IPS-18a (cell line): ENCODE measurements around the gene BTG4.

Experiments
- H3K27ac ChIP-seq: one replicate; pipeline ENCODE4 v1.5.1; 2013; ENCODE audit warnings: low read length
- H3K27me3 ChIP-seq: one replicate; pipeline ENCODE4 v1.6.1; 2013; ENCODE audit warnings: mild to moderate bottlenecking, low read length; ENCODE audit not compliant: control insufficient read depth, insufficient read depth
- H3K36me3 ChIP-seq: one replicate; pipeline ENCODE4 v1.6.1; 2013; ENCODE audit warnings: low read depth, low read length; ENCODE audit not compliant: control insufficient read depth
- H3K4me1 ChIP-seq: one replicate; pipeline ENCODE4 v1.6.1; 2013; ENCODE audit warnings: low read depth, low read length; ENCODE audit not compliant: control insufficient read depth
- H3K4me3 ChIP-seq: one replicate; pipeline ENCODE4 v1.5.1; 2013; ENCODE audit warnings: low read length
- H3K9ac ChIP-seq: one replicate; pipeline ENCODE4 v1.6.1; 2013; ENCODE audit warnings: mild to moderate bottlenecking, low read length, moderate library complexity
- H3K9me3 ChIP-seq: one replicate; pipeline ENCODE4 v1.6.1; 2013; ENCODE audit warnings: low read depth, low read length; ENCODE audit not compliant: control insufficient read depth

BTG4 gene

DNA sequence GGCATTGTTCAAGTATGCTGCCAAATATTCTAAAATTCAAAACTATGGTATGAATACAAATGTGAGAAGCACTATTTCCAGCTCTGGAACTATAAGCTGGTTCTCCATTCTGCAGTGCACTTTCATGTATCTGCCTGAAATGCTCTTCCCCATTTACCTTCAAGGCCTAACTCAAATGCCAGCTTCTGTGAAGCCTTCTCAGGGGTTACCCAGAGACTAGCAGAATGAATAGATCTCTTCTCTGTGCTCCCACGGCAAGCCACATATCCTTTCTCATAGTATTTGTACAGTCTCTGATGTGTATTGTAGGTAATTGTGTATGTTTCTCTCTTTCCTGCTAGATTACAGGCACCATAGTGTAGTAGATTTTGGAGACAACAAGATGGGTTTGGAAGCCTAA, 6.5 kb upstream of the BTG4 start:
- peaks cover 18% of the 10 kb centered on the region for H3K27me3 ChIP-seq
- no peaks in the 10 kb centered on the region for H3K36me3 ChIP-seq
- peaks cover 4% of the 10 kb centered on the region for H3K4me1 ChIP-seq
- no peak overlapping the region for H3K27ac ChIP-seq
- H3K4me3 ChIP-seq, result no peak overlapping the region
- no peak overlapping the region for H3K9ac ChIP-seq
- H3K9me3 ChIP-seq, result no peaks in the 10 kb centered on the region

DNA sequence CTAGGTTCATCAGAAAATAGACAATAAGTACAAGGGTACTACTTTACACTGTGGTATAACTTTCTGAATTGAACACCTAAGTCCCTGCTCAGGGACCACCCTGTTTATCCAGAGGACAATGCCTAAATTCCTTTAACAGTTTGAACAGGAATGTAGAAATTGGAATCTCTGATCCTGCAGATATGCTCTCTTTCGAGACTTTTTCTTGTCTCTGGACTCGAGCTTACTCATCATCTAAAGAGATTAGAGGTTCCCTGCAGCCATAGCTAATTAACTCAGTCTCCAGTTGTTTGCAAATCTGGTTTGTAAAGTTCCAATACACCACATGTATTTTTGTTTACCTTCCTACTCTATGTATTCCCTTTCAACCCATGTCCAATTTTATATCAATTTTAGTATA, 3.4 kb upstream of the BTG4 start:
- peaks cover 48% of the 10 kb centered on the region for H3K27me3 ChIP-seq
- H3K9ac ChIP-seq, result no peak overlapping the region
- no peaks in the 10 kb centered on the region for H3K9me3 ChIP-seq
- H3K4me1 ChIP-seq, result peaks cover 7% of the 10 kb centered on the region
- H3K4me3 ChIP-seq, result no peak overlapping the region
- no peaks in the 10 kb centered on the region for H3K36me3 ChIP-seq
- H3K27ac ChIP-seq, result no peak overlapping the region

DNA sequence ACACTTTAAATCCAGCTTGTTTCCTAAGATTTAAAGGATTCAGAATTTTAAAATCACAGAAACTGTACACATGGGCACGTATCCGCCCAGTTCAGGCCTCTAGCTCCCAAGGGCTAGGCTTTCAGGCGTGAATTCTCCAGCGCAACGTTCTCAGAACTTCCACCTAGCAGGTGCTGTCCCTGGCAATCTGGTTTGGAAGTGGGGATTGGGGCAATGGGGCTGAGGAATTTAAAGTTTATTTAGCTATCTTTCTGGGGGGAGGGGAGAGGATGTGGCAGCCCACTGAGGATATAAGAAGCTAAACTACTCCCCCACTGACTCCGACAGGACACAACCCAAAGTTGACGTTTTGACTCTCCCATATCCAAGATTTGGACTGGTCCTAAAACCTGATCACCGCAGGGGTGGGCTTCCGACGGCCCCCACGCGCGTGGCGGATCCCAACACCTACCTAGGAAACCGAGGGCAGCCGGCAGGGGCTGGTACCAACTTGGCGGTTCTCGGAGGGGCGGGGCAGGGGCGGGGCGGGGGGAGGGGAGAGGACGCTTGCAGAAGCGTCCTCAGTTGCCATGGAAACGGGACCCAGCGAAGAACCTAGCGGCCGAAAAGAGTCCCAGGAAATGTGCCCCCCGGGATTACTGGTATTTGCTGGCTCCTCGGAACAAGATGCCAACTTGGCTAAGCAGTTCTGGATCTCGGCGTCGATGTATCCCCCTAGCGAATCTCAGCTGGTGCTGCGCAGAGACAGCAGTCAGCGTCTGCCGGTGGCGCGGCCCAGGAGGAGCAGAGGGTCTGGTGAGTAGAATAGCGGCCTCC, 2.2 kb upstream of the BTG4 start, which contains the start of gene HOATZ:
TSS of gene HOATZ (plus strand) at position 563 of the 816 bp plus-strand sequence. CDS start at position 570, 7 bp downstream.
- H3K4me3 ChIP-seq, result peak within 1 kb of the TSS; percentile 57
- no peak within 1 kb of the TSS for H3K27ac ChIP-seq
- no peaks in the 10 kb centered on the region for H3K36me3 ChIP-seq
- peaks cover 49% of the 10 kb centered on the region for H3K27me3 ChIP-seq
- peaks cover 7% of the 10 kb centered on the region for H3K4me1 ChIP-seq
- H3K9me3 ChIP-seq, result no peaks in the 10 kb centered on the region
- no peak within 1 kb of the TSS for H3K9ac ChIP-seq

DNA sequence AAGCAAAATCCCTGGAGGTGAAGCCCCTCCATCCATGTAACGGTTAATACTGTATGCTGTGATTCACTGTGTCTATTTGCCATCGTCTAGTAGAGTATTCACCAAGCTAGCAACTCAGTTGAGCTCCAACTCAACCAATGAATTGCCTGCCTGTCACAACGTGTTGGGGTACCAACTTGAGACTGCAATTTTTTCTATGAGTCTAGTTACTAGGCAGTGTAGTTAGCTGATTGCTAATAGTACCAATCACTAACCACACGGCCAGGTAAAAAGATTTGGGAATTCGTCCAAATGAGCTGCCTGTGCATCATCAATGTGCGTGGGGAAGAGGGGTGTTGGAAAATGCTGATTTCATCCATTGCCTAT, 1.0 kb upstream of the BTG4 start:
- Histone ChIP-seq H3K27me3 (peaks cover 49% of the 10 kb centered on the region), H3K4me1 (peaks cover 7% of the 10 kb centered on the region), H3K9me3 (no peaks in the 10 kb centered on the region), H3K4me3 (peak overlapping the region; percentile 54), H3K27ac (no peak overlapping the region), H3K9ac (no peak overlapping the region), H3K36me3 (no peaks in the 10 kb centered on the region)

DNA sequence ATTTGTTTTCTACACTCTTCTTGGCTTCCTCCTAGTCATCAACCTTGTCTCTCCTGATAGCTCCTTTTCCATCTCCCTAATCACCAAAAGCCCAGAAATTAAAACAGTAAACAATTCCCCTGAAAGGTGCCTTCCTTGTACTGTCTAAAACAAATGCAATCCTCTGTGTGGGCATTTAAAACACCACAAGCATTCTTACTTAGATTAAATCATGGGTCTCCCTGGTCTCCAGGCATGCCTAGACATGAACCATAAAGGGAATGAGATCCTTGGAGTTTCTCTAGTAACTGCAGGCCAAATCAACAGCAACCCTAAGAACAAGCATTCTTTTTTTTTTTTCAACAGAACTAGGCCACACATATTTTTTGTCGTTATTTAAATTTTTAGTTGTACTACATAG, 1.9 kb downstream of the BTG4 start:
- Histone ChIP-seq H3K9me3 (no peaks in the 10 kb centered on the region), H3K27me3 (peaks cover 45% of the 10 kb centered on the region), H3K36me3 (no peaks in the 10 kb centered on the region), H3K27ac (no peak overlapping the region), H3K9ac (no peak overlapping the region), H3K4me3 (no peak overlapping the region), H3K4me1 (peaks cover 7% of the 10 kb centered on the region)

DNA sequence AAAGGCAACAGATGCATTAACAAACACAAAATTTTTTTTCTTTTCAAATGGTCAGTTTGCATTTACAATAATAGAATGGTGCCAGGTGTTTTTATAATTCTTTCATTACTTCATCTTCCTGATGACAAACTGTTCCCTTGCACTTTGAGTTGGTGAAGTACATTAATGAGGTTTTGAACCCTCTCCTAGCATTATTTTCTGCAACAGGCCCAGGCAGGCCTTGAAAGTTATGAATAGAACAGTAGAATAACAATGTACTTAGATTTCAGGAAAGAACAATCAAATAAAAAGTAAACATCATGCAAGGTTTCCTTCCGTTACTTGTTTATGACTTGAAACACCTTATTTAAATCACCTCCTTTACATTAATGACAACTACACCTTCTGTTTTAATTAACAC, 9.6 kb downstream of the BTG4 start:
- Histone ChIP-seq H3K4me3 (no peak overlapping the region), H3K9ac (no peak overlapping the region), H3K9me3 (no peaks in the 10 kb centered on the region), H3K36me3 (no peaks in the 10 kb centered on the region), H3K4me1 (no peaks in the 10 kb centered on the region), H3K27ac (no peak overlapping the region), H3K27me3 (no peaks in the 10 kb centered on the region)

DNA sequence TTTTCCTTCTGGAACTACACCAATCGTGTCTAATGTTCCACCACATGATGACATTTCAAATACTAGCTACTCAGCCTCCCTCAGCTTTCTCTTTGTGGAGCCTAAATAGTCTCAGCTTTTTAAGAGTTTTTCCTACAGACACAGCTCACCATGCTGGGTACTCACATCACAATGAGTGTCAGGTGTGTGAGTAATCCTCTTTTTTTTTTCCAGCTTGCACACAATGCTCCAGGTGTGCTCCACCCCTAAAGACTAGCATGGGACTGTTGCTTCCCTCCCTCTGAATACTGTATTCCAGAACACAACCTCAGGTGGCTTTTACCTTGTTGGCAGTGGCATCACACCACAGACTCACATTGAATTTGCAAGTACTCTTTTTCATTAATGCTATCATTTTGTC, 11.7 kb downstream of the BTG4 start:
- H3K4me1 ChIP-seq, result no peaks in the 10 kb centered on the region
- no peaks in the 10 kb centered on the region for H3K27me3 ChIP-seq
- H3K27ac ChIP-seq, result no peak overlapping the region
- H3K36me3 ChIP-seq, result no peaks in the 10 kb centered on the region
- no peak overlapping the region for H3K9ac ChIP-seq
- no peaks in the 10 kb centered on the region for H3K9me3 ChIP-seq
- H3K4me3 ChIP-seq, result no peak overlapping the region

DNA sequence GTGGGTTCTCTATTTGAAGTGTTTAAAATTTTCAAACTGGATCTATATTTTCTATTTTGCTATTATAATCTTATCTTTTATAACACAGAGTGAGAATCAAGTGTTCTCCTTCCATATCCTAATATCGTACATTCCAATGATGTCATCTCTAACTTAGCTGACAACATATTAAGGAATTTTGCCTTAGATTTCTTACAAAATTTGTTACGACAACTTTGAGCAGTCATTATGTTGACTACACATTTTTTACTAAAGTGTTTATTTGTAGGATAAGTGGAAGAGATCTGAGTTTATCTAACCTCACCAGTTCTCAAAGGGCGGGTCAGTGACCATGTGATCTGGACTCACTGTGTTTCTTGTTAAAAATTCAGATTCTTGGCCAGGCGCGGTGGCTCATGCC, 12.7 kb downstream of the BTG4 start:
- Histone ChIP-seq H3K4me1 (no peaks in the 10 kb centered on the region), H3K9ac (no peak overlapping the region), H3K27me3 (no peaks in the 10 kb centered on the region), H3K4me3 (no peak overlapping the region), H3K36me3 (no peaks in the 10 kb centered on the region), H3K27ac (no peak overlapping the region), H3K9me3 (no peaks in the 10 kb centered on the region)

DNA sequence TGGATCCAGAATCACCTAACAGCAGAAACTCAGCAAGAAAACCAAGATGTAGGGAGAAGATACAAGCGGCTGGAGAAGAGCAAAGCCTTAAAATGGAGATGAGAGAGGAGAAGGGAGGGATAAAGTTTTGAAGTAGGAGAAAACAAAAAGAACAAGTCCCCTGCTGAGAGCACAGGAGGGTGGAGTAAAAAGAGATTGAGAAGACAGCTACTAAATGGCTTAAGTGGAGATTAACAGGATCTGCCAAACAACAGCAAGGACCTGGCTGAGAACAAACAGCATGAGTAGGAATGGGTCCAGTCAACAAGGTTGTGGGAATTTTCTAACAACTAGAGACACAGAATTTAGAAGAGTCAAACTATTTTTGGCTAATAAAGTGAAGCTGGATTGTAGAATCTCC, 18.1 kb downstream of the BTG4 start:
- Histone ChIP-seq H3K4me3 (no peak overlapping the region), H3K27me3 (no peaks in the 10 kb centered on the region), H3K27ac (no peak overlapping the region), H3K36me3 (no peaks in the 10 kb centered on the region), H3K4me1 (no peaks in the 10 kb centered on the region), H3K9me3 (no peaks in the 10 kb centered on the region), H3K9ac (no peak overlapping the region)

DNA sequence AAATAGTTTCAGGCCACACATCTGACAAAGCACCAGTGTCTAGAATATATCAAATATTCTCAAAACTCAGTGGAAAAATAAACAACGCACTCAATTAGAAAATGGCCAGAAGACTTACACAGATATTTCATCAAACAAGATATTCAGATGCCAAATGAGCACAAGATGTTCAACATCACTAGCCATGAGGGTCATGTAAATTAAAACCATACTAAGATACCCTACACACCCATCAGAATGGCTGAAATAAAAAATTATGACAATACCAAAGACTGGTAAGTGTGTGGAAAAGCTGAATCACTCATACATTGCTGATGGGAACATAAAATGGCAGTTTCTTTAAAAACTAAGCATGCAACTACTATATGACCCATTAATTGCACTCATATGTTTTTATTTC, 21.7 kb downstream of the BTG4 start:
- Histone ChIP-seq H3K27me3 (no peaks in the 10 kb centered on the region), H3K9me3 (no peaks in the 10 kb centered on the region), H3K36me3 (no peaks in the 10 kb centered on the region), H3K4me3 (no peak overlapping the region), H3K9ac (no peak overlapping the region), H3K4me1 (no peaks in the 10 kb centered on the region), H3K27ac (no peak overlapping the region)

DNA sequence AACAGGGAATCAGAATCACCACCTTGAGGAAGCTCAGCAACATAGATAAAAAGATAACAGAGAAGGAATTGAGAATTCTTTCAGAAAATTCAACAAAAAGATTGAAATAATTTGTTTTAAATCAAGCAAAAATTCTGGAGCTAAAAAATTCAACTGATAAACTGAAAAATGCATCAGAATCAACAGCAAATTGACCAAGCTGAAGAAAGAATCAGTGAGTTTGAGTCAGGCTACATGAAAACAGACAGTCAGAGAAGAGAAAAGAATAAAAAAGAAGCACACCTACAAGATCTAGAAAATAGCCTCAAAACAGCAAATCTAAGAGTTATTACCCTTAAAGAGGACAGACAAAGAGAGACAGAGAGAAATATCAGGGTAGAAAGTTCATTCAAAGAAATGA, 28.8 kb downstream of the BTG4 start:
- Histone ChIP-seq H3K36me3 (no peaks in the 10 kb centered on the region), H3K9ac (no peak overlapping the region), H3K4me1 (no peaks in the 10 kb centered on the region), H3K27ac (no peak overlapping the region), H3K27me3 (no peaks in the 10 kb centered on the region), H3K4me3 (no peak overlapping the region), H3K9me3 (no peaks in the 10 kb centered on the region)

DNA sequence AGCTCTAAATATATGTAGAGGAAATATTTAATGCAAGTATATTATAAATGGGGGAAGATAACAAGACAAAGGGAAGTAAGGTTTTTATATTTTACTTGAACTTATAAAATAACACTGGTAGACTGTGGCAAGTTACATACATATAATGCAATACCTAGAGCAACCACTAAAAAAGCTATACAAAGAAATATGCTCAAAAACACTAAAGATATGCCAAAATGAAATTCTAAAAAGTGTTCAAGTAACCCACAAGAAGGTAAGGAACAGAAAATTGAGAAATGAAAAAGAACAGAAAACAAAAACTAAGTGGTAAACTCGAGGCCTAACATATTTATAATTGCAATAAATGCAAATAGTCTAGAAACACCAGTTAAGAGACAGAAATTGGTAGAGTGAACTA, 32.5 kb downstream of the BTG4 start:
- no peak overlapping the region for H3K9ac ChIP-seq
- no peaks in the 10 kb centered on the region for H3K27me3 ChIP-seq
- no peaks in the 10 kb centered on the region for H3K9me3 ChIP-seq
- no peak overlapping the region for H3K4me3 ChIP-seq
- H3K27ac ChIP-seq, result no peak overlapping the region
- H3K36me3 ChIP-seq, result no peaks in the 10 kb centered on the region
- H3K4me1 ChIP-seq, result no peaks in the 10 kb centered on the region
